Psoas muscle (tissue), 8 donors: Measurements from ENCODE around the gene CD34. TPM values are rescaled to one million over a fixed set of nuclear protein-coding genes. Genes with fewer than 3 reads are reported as not detected.

ENCODE experiments used
- ATAC-seq, 4 donors: fragments of 200-7000 bp; cut with Tn5 transposase; one replicate each; pipeline ENCODE4 v1.9.1; 2020; ENCODE audit warnings: moderate library complexity in 3 of 4, mild to moderate bottlenecking in 2 of 4
- DNase-seq, 2 donors: peaks; one replicate each; pipeline ENCODE4 v3.0.0-alpha.2; 2020
- H3K27ac ChIP-seq: fragments of 200-600 bp; one replicate; pipeline ENCODE4 v1.8.0; 2022
- H3K27me3 ChIP-seq, 3 donors: fragments of 200-600 bp in 1 of 3; one replicate each; pipeline versions ENCODE4 v1.6.1 to v1.8.0; 2013 to 2022; ENCODE audit warnings: low read length in 2 of 3, mild to moderate bottlenecking in 2 of 3, moderate library complexity in 1 of 3; ENCODE audit not compliant: insufficient read depth in 3 of 3
- H3K36me3 ChIP-seq, 2 donors: fragments of 200-600 bp in 1 of 2; one replicate each; pipeline versions ENCODE4 v1.6.1 to v1.8.0; 2013 to 2022; ENCODE audit warnings: low read depth in 1 of 2, mild to moderate bottlenecking in 1 of 2, moderate library complexity in 1 of 2; ENCODE audit not compliant: insufficient read depth in 1 of 2
- H3K4me1 ChIP-seq: fragments of 200-600 bp; one replicate; pipeline ENCODE4 v1.8.0; 2022
- H3K4me3 ChIP-seq: fragments of 200-600 bp; one replicate; pipeline ENCODE4 v1.8.0; 2022; ENCODE audit warnings: mild to moderate bottlenecking
- H3K9me3 ChIP-seq: fragments of 200-600 bp; one replicate; pipeline ENCODE4 v1.8.0; 2022
- WGBS, 3 donors: extraction: QIAGEN DNeasy Blood & Tissue Kit; methylation state at CpG; one replicate each; pipeline versions ENCODE4 v1.1.6 to v1.1.7; 2013; 5-methylcytosine and 5-hydroxymethylcytosine counted together
- intact Hi-C, 2 donors: fragments of 100-400 bp; cut with DNase I; formaldehyde crosslinking; loops; one replicate each; pipeline versions ENCODE4 v1.11.0 to v1.14.2; 2022
- polyA plus RNA-seq, 3 donors: library from polyadenylated mRNA; stranded (reverse); fragments of 200-250 nt; gene quantifications; one replicate each; pipeline ENCODE4 v1.2.3, GENCODE V29; 2013
- total RNA-seq, 4 donors: library from RNA; stranded (reverse); fragmentation: NEBNext Ultra II Directional in 2 of 4; extraction: Animal tissue kit (Norgen Biotek cat#: 25700) in 2 of 4; gene quantifications; one replicate each; pipeline versions ENCODE4 v1.2.1 to v1.2.4, GENCODE V29; 2021 to 2023
- TF ChIP-seq, protein P1 (sequence below): fragments of 200-600 bp; IDR thresholded peaks from one replicate; pipeline ENCODE4 v1.8.0; 2022; ENCODE audit warnings: antibody characterized with exemption
- donor health status: healthy with polysubstance abuse.
- donor health status: DM: no; HTN: no; CAD: no; lungs with moderate emphysema.
- donor health status: Bipolar disorder and iron deficiency.
- donor health status: healthy.
- donor health status: DM: yes; HTN: yes; CAD: no.
- donor health status: DM: no; HTN: no; CAD: no.
- donor health status: DM: no; HTN: no; CAD: no.
- donor health status: DM: yes; HTN: yes; CAD: no.

The CD34 gene
- total and polyA plus RNA-seq, 7 donors: 14.4 to 61.1 (median 21.1) TPM

DNA sequence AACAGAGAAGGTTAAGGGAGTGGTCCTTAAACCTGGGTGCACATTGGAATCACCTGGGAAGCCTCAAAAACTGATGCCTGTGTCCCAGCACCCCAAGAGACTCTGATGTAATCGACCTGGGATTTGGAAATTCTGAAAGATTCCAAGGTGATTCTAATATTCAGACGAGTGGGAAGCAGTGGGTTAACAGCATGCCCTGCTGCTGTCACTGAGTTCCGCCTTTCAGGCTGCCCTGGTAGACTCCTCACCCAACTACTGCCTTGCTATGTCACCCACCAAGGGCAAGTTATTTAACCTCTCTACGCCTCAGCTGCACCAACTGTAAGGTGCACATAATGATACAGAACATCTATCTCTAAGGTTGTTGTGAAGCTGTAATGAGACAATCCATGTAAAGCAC is 59.2 kb downstream of the CD34 start:
- Histone ChIP-seq H3K36me3 (no peaks in the 10 kb centered on the region), H3K4me1 (peaks cover 79% of the 10 kb centered on the region), H3K4me3 (no peak overlapping the region), H3K27me3 (no peaks in the 10 kb centered on the region), H3K27ac (peak overlapping the region; percentile 59), H3K9me3 (no peaks in the 10 kb centered on the region)
- ATAC-seq (no peak), DNase-seq (no peak)
- WGBS, 3 donors: 65 to 79% (median 72%) methylated on average over 4 of the region's 4 CpGs
- intact Hi-C loops: no loop called here
- TF ChIP-seq, protein P1, sequence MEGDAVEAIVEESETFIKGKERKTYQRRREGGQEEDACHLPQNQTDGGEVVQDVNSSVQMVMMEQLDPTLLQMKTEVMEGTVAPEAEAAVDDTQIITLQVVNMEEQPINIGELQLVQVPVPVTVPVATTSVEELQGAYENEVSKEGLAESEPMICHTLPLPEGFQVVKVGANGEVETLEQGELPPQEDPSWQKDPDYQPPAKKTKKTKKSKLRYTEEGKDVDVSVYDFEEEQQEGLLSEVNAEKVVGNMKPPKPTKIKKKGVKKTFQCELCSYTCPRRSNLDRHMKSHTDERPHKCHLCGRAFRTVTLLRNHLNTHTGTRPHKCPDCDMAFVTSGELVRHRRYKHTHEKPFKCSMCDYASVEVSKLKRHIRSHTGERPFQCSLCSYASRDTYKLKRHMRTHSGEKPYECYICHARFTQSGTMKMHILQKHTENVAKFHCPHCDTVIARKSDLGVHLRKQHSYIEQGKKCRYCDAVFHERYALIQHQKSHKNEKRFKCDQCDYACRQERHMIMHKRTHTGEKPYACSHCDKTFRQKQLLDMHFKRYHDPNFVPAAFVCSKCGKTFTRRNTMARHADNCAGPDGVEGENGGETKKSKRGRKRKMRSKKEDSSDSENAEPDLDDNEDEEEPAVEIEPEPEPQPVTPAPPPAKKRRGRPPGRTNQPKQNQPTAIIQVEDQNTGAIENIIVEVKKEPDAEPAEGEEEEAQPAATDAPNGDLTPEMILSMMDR: no peak

DNA sequence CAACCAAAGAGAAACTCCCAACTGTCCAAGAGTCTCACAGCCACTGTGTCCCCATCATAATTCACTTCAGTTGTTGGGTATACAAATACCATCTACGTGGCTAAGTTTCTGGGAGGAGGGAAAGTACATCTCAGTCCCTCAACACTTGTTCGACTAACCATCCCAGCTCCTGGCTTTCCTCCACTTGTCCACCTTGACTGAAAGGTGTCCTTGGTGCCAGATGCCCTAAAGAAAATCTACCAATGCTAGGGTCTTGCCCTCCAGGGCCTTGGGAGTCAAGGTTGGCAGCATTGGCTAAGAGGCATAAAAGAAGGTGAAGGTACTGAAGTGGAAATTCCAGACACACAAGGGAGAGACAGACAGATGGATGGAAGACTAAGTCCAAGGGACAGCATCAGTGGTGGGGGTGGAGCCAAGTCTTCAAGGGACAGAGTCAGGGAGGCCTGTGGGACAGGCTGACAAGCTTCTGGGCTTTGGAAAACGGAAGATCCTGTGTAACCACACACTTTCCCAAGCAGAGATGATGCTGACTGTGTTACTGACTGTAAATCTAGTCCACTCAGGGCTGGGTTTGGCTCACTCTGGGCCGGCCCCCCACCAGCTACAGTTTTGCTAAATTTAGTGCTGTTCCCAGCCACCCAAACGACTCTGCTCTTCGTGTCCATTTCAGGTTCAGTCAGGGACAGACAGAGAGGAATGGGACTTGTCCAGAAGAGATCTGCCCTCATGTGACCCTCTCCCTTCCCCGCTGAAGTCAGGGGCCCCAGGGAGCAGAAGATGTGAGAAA is 60.1 kb downstream of the CD34 start:
- DNase-seq: peak in 1 of 2 donors; percentile 71
- intact Hi-C loops: no loop called here
- Histone ChIP-seq H3K9me3 (no peaks in the 10 kb centered on the region), H3K27me3 (no peaks in the 10 kb centered on the region), H3K36me3 (no peaks in the 10 kb centered on the region), H3K27ac (peak overlapping the region; percentile 59), H3K4me1 (peaks cover 82% of the 10 kb centered on the region), H3K4me3 (no peak overlapping the region)
- ATAC-seq: peak; percentile 52 to 76 (median 74)
- WGBS, 3 donors: 31 to 44% (median 32%) methylated on average over 7 of the region's 7 CpGs
- TF ChIP-seq, protein P1: no peak

DNA sequence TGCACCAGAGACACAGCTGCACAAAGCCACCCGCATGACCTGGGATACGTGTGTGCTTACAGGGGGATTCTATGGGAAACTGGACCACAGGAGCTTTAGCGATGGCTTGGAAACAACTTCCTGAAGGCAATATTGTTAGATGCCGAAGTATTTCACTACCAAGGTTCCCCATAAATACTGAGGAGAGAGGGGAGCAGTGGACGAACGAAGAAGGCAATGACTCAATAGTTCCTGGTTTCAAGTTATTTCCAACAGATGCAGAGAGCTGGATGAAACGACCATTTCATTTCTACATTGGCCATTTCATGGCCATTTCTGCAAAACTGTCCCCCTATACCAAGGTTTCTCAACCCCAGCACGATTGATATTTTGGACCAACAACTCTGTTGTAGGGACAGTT is 61.3 kb downstream of the CD34 start:
- Histone ChIP-seq H3K4me1 (peaks cover 94% of the 10 kb centered on the region), H3K4me3 (no peak overlapping the region), H3K27ac (no peak overlapping the region), H3K36me3 (no peaks in the 10 kb centered on the region), H3K9me3 (no peaks in the 10 kb centered on the region), H3K27me3 (no peaks in the 10 kb centered on the region)
- TF ChIP-seq, protein P1: no peak
- ATAC-seq (no peak), DNase-seq (no peak)
- WGBS, 3 donors: 64 to 78% (median 65%) methylated on average over 8 of the region's 8 CpGs
- intact Hi-C loops: no loop called here

DNA sequence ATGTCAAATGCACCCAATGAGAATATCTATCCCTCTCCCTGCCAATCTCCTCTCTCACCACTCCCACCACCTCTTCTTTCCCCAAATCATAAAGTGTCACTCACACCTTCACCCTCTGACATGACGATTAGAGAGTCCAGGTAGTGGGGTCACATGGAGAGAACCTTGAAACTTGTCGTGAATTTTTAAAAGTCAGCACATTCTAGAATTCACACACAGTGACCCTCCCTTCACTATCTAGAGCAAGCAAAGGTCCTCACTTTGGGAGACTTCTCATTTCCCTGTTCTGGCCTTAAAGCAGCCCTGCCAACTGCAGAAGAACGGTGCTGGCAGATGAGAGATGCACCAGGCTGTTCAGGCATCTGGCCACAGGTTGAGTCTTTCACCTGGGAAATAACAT is 61.9 kb downstream of the CD34 start:
- H3K4me3 ChIP-seq: no peak overlapping the region
- no peaks in the 10 kb centered on the region for H3K36me3 ChIP-seq
- TF ChIP-seq, protein P1: no peak
- no peaks in the 10 kb centered on the region for H3K27me3 ChIP-seq
- peaks cover 96% of the 10 kb centered on the region for H3K4me1 ChIP-seq
- DNase-seq: no peak
- H3K27ac ChIP-seq: peak overlapping the region; percentile 56
- WGBS, 3 donors: 30 to 67% (median 36%) methylated on average over 3 of the region's 3 CpGs
- intact Hi-C loops: no loop called here
- no peak for ATAC-seq
- no peaks in the 10 kb centered on the region for H3K9me3 ChIP-seq
